IMR-90 (cell line): ENCODE results near the gene PTPRN2. TPM values are rescaled to one million over a fixed set of nuclear protein-coding genes. Genes with fewer than 3 reads are reported as not detected.

Experiments used
- ATAC-seq: fragments of 200-7000 bp; cut with Tn5 transposase; 2 replicates; pipeline ENCODE4 v1.9.1; 2020; ENCODE audit warnings: low read depth, mild to moderate bottlenecking, moderate library complexity
- BruUV-seq: library from RNA; stranded (reverse); fragments of 400-500 nt; replicated peaks from 2 replicates; lab custom pipeline; 2021; lab: Mats Ljungman, UMichigan
- CTCF ChIA-PET: fragments of 300-600 bp; formaldehyde crosslinking; extraction: SDS; loops from one replicate; lab custom pipeline; 2021; ENCODE audit warnings: antibody characterized with exemption; lab: Yijun Ruan, JAX
- POLR2A ChIA-PET: fragments of 300-600 bp; sonication (Branson Sonifier 250); formaldehyde crosslinking; loops from one replicate; lab custom pipeline; 2022; ENCODE audit warnings: antibody characterized with exemption; ENCODE audit not compliant: unreplicated experiment; lab: Charles Lee
- DNase-seq: peaks from one replicate; pipeline ENCODE4 v3.0.0; 2013
- H2AFZ ChIP-seq: replicated peaks from 2 replicates; pipeline ENCODE3; 2013; ENCODE audit warnings: low read length, mild to moderate bottlenecking; ENCODE audit not compliant: poor library complexity
- H2AK5ac ChIP-seq: 2 replicates; pipeline ENCODE4 v1.6.1; 2013; ENCODE audit warnings: low read depth, low read length, inconsistent platforms
- H2AK9ac ChIP-seq: replicated peaks from 2 replicates; pipeline ENCODE3; 2013; ENCODE audit warnings: mild to moderate bottlenecking, low read depth, low read length, moderate library complexity; ENCODE audit not compliant: poor library complexity
- H2BK120ac ChIP-seq: 2 replicates; pipeline ENCODE4 v1.6.1; 2013; ENCODE audit warnings: low read depth, low read length, inconsistent platforms
- H2BK15ac ChIP-seq: 3 replicates; pipeline ENCODE4 v1.6.1; 2013; ENCODE audit warnings: low read depth, low read length, inconsistent platforms
- H2BK20ac ChIP-seq: 2 replicates; pipeline ENCODE4 v1.6.1; 2013; ENCODE audit warnings: low read depth, mild to moderate bottlenecking, inconsistent platforms, low read length, moderate library complexity
- H2BK5ac ChIP-seq: 2 replicates; pipeline ENCODE4 v1.6.1; 2013; ENCODE audit warnings: mild to moderate bottlenecking, low read depth, low read length, inconsistent platforms; ENCODE audit not compliant: poor library complexity, severe bottlenecking
- H3K14ac ChIP-seq: replicated peaks from 2 replicates; pipeline ENCODE4 v1.6.1; 2013; ENCODE audit warnings: low read depth, low read length, inconsistent platforms
- H3K18ac ChIP-seq: 2 replicates; pipeline ENCODE4 v1.6.1; 2013; ENCODE audit warnings: low read depth, low read length, control low read depth
- H3K23ac ChIP-seq: 2 replicates; pipeline ENCODE4 v1.6.1; 2013; ENCODE audit warnings: low read depth, low read length, inconsistent platforms
- H3K27ac ChIP-seq: 2 replicates; pipeline ENCODE4 v1.5.1; 2013; ENCODE audit warnings: mild to moderate bottlenecking, control low read depth, low read length; ENCODE audit not compliant: insufficient read depth
- H3K27me3 ChIP-seq: 2 replicates; pipeline ENCODE4 v1.6.1; 2013; ENCODE audit warnings: low read length; ENCODE audit not compliant: control insufficient read depth, insufficient read depth
- H3K36me3 ChIP-seq: 2 replicates; pipeline ENCODE4 v1.6.1; 2013; ENCODE audit warnings: low read length, mixed read lengths; ENCODE audit not compliant: control insufficient read depth, insufficient read depth
- H3K4ac ChIP-seq: 2 replicates; pipeline ENCODE4 v1.6.1; 2013; ENCODE audit warnings: low read depth, low read length, inconsistent platforms
- H3K4me1 ChIP-seq: 2 replicates; pipeline ENCODE4 v1.6.1; 2013; ENCODE audit warnings: low read length, mixed read lengths; ENCODE audit not compliant: control insufficient read depth, insufficient read depth
- H3K4me2 ChIP-seq: 2 replicates; pipeline ENCODE4 v1.6.1; 2013; ENCODE audit warnings: low read depth, mild to moderate bottlenecking, control low read depth, low read length, moderate library complexity
- H3K4me3 ChIP-seq: 2 replicates; pipeline ENCODE4 v1.5.1; 2013; ENCODE audit warnings: low read depth, mild to moderate bottlenecking, control low read depth, low read length, moderate library complexity; ENCODE audit not compliant: insufficient read depth
- H3K56ac ChIP-seq: 2 replicates; pipeline ENCODE4 v1.6.1; 2013; ENCODE audit warnings: low read length, inconsistent platforms; ENCODE audit not compliant: insufficient read depth; ENCODE audit errors: extremely low read depth
- H3K79me1 ChIP-seq, 2 experiments: 2 replicates each; pipeline ENCODE4 v1.6.1; 2013; ENCODE audit warnings: low read length in 2 of 2, inconsistent platforms in 1 of 2, low read depth in 1 of 2
- H3K9ac ChIP-seq: 2 replicates; pipeline ENCODE4 v1.6.1; 2013; ENCODE audit warnings: low read depth, low read length, control low read depth
- H3K9me1 ChIP-seq: 2 replicates; pipeline ENCODE4 v1.6.1; 2013; ENCODE audit warnings: low read length, inconsistent platforms; ENCODE audit not compliant: insufficient read depth
- H3K9me3 ChIP-seq: 2 replicates; pipeline ENCODE4 v1.6.1; 2013; ENCODE audit warnings: low read length; ENCODE audit not compliant: control insufficient read depth, insufficient read depth
- H4K20me1 ChIP-seq: 2 replicates; pipeline ENCODE4 v1.6.1; 2013; ENCODE audit warnings: low read length, inconsistent platforms; ENCODE audit not compliant: insufficient read depth
- H4K5ac ChIP-seq: 2 replicates; pipeline ENCODE4 v1.6.1; 2013; ENCODE audit warnings: mild to moderate bottlenecking, low read depth, low read length, control low read depth
- H4K8ac ChIP-seq, 2 experiments: 2 replicates each; pipeline ENCODE4 v1.6.1; 2013; ENCODE audit warnings: low read depth in 2 of 2, low read length in 2 of 2, control low read depth in 1 of 2, inconsistent platforms in 1 of 2
- H4K91ac ChIP-seq: 2 replicates; pipeline ENCODE4 v1.6.1; 2013; ENCODE audit warnings: low read depth, low read length, inconsistent platforms; ENCODE audit not compliant: insufficient read depth
- POLR2A ChIP-seq: IDR thresholded peaks from 2 replicates; pipeline ENCODE4 v1.6.1; 2012; ENCODE audit warnings: mild to moderate bottlenecking, low read depth, low read length
- RCOR1 ChIP-seq: IDR thresholded peaks from 2 replicates; pipeline ENCODE4 v1.6.1; 2012; ENCODE audit warnings: mild to moderate bottlenecking, low read length, improper control_type of control experiment; ENCODE audit not compliant: insufficient replicate concordance
- SMC3 ChIP-seq: fragments of 150-350 bp; IDR thresholded peaks from 2 replicates; pipeline ENCODE4 v1.6.1; 2016; ENCODE audit warnings: low read depth, mild to moderate bottlenecking, antibody characterized with exemption, low read length, moderate library complexity
- WGBS, 2 experiments: methylation state at CpG; one replicate each; pipeline versions ENCODE4 v1.1.5 to v1.1.7; 2013; ENCODE audit warnings: missing lambda C conversion rate in 2 of 2; ENCODE audit not compliant: insufficient read length in 1 of 2; ENCODE audit errors: extremely low coverage in 2 of 2; 5-methylcytosine and 5-hydroxymethylcytosine counted together
- dilution Hi-C: fragments of 300-500 bp; cut with HindIII; formaldehyde crosslinking; loops from one replicate; pipeline ENCODE4 v1.14.3; 2018; ENCODE audit warnings: low sequenced_read_pairs; ENCODE audit not compliant: unreplicated experiment
- in situ Hi-C: fragments of 300-500 bp; cut with MboI; formaldehyde crosslinking; loops from 3 replicates; pipeline ENCODE4 v1.14.3; 2019; ENCODE audit warnings: low sequenced_read_pairs, inconsistent platforms, mixed read lengths
- intact Hi-C: fragments of 100-400 bp; cut with micrococcal nuclease; formaldehyde crosslinking; loops from 2 replicates; pipeline ENCODE4 v1.10.0; 2022
- polyA plus RNA-seq, 3 experiments: library from polyadenylated mRNA; depleted of rRNA; stranded (reverse); fragments of >200 nt; gene quantifications; 2 replicates each; pipeline ENCODE4 v1.2.3, GENCODE V29; 2012; ENCODE audit warnings: low replicate concordance in 1 of 3
- total RNA-seq: library from RNA; depleted of rRNA; stranded (reverse); fragments of >200 nt; gene quantifications from 2 replicates; pipeline ENCODE4 v1.2.3, GENCODE V29; 2012
- TF ChIP-seq, protein P1 (sequence below): conservative IDR thresholded peaks from 2 replicates; pipeline ENCODE4 v1.5.1; 2012; ENCODE audit warnings: mild to moderate bottlenecking, low read depth, low read length, improper control_type of control experiment

The PTPRN2 gene
- total and polyA plus RNA-seq, 2 of the 4 experiments (the other 2 are of a cell fraction): 0.03 TPM; not detected in 1

DNA sequence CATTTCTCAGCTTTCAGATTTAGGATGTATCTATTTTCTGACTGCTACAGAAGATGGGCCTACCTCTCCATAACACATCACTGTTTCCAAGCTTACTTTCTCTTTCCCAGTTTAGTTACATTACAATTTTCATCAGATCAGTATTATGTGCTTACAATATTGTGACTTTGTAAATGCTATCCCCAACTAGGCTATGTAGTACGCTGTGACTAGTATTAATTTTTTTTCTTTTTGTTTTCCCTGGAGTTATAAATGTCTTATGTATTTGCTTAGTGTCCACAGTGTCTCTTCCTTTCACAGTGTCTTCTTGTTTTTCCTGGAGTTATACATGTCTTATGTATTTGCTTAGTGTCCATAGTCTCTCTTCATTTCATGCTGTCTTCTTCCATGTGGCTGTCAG is 188.9 kb downstream of the PTPRN2 start:
- no peak overlapping the region for H2AK5ac ChIP-seq
- H3K79me1 ChIP-seq: no peaks in the 10 kb centered on the region
- H3K56ac ChIP-seq: no peak overlapping the region
- no CpG with 5 or more reads among the region's 1 CpG for WGBS, 2 experiments
- POLR2A ChIA-PET: no interaction called here
- no peak overlapping the region for H2BK15ac ChIP-seq
- no peak overlapping the region for H4K8ac ChIP-seq
- H2AFZ ChIP-seq: no peak overlapping the region
- no peak overlapping the region for H3K18ac ChIP-seq
- no peaks in the 10 kb centered on the region for H3K27me3 ChIP-seq
- H4K91ac ChIP-seq: no peak overlapping the region
- no peak overlapping the region for H2AK9ac ChIP-seq
- no peak overlapping the region for H3K23ac ChIP-seq
- H3K9me3 ChIP-seq: peaks cover 37% of the 10 kb centered on the region
- H3K9me1 ChIP-seq: no peaks in the 10 kb centered on the region
- no peak overlapping the region for H3K4me2 ChIP-seq
- H3K27ac ChIP-seq: no peak overlapping the region
- DNase-seq (no peak), ATAC-seq (no peak)
- intact Hi-C loops: no loop called here
- H4K20me1 ChIP-seq: no peaks in the 10 kb centered on the region
- H4K5ac ChIP-seq: no peak overlapping the region
- H3K9ac ChIP-seq: no peak overlapping the region
- TF ChIP-seq, protein P1, sequence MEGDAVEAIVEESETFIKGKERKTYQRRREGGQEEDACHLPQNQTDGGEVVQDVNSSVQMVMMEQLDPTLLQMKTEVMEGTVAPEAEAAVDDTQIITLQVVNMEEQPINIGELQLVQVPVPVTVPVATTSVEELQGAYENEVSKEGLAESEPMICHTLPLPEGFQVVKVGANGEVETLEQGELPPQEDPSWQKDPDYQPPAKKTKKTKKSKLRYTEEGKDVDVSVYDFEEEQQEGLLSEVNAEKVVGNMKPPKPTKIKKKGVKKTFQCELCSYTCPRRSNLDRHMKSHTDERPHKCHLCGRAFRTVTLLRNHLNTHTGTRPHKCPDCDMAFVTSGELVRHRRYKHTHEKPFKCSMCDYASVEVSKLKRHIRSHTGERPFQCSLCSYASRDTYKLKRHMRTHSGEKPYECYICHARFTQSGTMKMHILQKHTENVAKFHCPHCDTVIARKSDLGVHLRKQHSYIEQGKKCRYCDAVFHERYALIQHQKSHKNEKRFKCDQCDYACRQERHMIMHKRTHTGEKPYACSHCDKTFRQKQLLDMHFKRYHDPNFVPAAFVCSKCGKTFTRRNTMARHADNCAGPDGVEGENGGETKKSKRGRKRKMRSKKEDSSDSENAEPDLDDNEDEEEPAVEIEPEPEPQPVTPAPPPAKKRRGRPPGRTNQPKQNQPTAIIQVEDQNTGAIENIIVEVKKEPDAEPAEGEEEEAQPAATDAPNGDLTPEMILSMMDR: no peak
- TF ChIP-seq RCOR1: no peak
- TF ChIP-seq SMC3: no peak
- TF ChIP-seq POLR2A: no peak
- CTCF ChIA-PET: interaction anchor here (0.8 kb wide), 1 partner anchor 1621 kb away, joined by 4 read pairs; no protein-coding TSS in a partner anchor
- H3K36me3 ChIP-seq: no peaks in the 10 kb centered on the region
- no peaks in the 10 kb centered on the region for H3K4me1 ChIP-seq
- no peak overlapping the region for H2BK20ac ChIP-seq
- H3K4ac ChIP-seq: no peak overlapping the region
- no peak overlapping the region for H2BK120ac ChIP-seq
- BruUV-seq: no TSS peak
- in situ Hi-C loops: no loop called here
- no peak overlapping the region for H3K4me3 ChIP-seq
- dilution Hi-C loops: no loop called here
- no peak overlapping the region for H3K14ac ChIP-seq
- H2BK5ac ChIP-seq: no peak overlapping the region
